Airway epithelial cell (primary cell): ENCODE measurements around the gene MRPL30. TPM values are rescaled to one million over a fixed set of nuclear protein-coding genes. Genes with fewer than 3 reads are reported as not detected.

Experiments used
- total RNA-seq: library from RNA; depleted of rRNA; stranded (reverse); fragments of >200 nt; gene quantifications from 2 replicates; pipeline ENCODE4 v1.2.3, GENCODE V29; 2015

Gene MRPL30
- 33.0 and 49.4 TPM in 2 replicates for total RNA-seq

DNA sequence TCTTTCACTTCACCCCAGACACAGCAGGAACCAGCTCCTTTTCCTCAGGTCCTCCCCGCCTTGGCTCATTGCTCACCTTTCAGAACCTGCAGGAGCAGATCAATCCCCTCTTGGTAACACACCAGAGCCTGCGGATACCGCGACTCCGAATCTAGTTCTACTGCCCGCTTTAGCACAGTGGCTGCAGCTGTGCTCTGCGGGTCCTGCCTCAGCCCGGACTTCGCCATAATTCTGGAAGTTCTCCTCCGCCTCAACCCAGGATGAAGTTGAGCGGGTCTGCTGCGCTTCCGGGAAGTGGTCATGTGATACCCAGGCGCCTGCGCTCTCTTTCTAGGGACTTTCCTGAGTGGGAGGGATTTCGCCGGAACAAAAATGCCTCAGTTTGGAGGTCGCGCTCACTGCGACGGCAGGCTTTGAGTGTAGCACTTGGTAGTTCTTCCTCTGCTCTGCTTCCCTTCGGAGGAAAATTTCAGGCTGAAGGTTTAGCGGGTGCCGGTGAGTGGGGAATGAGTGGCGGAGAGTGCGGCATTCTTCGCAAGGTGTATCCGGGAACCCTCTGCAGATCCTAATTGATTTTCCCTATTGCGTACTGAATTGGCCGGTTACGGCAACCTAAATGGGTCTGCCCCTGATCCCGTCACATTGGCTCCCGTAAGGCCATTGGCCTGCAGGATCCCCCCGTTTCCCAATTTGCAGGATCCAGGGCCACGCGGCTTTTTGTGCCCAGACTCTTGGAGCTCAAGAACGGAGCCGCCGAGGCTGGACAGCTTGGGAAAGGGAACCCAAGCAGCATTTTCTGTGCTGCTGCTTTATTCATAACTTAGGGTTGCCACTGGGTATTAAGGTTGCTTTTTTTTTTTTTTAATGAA, at the start of gene MRPL30, which contains the start of gene MITD1:
Gene MRPL30, plus strand, starts transcription at position 430 of the 869 bp plus-strand sequence. CDS start 5,020 bp downstream, outside the sequence.
Gene MITD1, minus strand, starts transcription at position 304 of the 869 bp plus-strand sequence. Its CDS starts 77 bp downstream, at position 227.

DNA sequence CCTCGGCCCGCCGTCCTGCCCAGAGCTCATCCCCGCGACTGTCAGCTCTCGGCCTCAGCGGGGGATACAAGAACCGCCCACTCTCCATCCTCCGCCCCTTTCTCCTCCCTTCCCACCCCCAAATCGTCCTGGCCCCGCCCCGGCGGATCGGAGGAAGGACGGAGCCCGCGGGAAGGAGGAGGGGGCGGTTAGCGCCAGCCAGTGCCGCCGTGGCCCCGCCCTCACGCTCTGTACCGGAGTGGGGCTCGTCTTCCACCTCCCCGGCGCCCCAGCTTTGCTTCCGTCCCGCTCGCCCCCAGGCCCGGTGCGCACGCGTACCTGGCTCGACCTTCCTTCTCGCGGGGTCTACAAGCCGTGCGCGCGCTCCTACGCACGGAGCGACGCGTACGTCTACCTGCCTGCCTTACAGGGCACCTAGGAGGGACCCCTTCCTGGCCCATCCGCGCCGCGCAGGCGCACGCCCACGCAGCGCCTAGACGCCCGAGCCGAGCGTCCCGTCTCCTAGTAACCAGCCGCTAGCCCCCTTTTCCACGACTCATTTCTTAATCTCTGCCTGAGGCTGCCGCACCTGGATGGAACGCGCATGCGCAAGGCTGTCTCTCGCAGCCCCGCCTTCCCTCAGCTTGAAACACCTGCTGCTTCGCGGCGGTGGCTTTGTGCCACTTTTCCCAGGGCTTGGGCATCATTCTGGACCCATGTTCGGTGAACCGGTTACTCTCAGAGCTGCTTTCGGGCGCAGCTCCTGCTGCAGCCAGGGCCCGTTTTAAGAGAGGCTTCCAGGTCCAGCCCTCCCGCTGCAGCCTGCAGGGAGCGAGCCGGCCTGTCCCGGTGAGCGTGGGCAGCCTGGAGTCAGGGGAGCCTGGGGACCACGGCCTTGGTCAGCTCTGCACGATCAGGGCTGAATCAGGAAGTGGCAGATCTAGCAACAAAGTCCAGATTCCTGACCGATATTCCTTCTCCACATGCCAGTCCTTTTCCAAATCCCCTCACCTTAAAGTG, 39.6 kb upstream of the MRPL30 start, which contains the start of gene C2orf15:
Gene C2orf15, plus strand, starts transcription at position 598 of the 999 bp plus-strand sequence. CDS start 8,852 bp downstream, outside the sequence.

DNA sequence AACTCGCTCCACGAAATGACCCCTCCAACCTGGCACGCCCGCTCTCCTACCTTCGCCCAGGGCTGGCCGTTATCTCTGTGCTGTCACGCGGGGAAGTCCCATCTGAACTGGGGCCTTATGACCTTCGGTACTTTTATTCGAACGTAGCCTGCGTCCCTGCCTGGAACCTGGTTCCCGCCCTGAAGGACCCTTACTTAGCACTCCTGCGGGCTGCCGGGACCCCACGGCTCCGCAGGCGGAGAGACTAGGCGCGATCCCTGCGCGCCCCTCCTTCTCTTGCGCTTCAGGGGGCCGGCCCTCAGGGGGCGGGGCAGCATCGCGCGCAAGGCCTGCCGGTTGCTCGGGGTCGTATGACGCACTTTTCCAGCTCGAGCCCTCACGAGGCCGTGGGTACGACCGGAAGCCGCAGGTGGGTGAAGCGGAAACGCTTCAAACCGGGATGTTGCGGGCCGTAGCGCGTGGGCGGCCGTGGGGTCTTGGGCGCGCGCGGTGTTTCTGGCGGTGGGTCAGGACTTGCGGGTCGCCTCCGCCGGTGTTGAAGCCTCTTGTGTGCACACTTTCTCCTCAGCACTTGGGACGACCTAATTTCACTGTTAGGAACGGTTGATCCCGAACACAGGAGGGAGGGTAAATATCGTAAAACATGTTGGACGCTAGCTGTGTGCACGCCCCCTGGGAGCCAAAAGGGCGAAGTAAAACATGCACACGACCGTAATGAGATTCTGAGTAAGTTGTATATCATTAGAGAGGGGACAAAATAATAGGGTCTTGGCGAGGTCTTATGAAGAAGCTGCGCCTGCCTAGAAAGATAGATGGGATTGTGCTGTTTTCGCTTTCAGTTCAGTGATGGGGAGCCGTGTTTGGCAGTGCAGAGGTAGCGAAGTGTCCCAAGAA, 26.1 kb upstream of the MRPL30 start, which contains the start of the genes LIPT1 and TSGA10:
Gene LIPT1, plus strand, starts transcription at position 325 of the 894 bp plus-strand sequence. CDS start 6,991 bp downstream, outside the sequence.
Gene TSGA10, minus strand, starts transcription at position 300 of the 894 bp plus-strand sequence. CDS start 45,503 bp downstream, outside the sequence.

Other genes starting within 250 kb of the MRPL30 start
- gene CRACDL, start 245.0 kb upstream of the MRPL30 start, total RNA-seq: 2.6 and 3.6 TPM in 2 replicates
- 1.5 and 1.6 TPM in 2 replicates for gene C2orf15, start 39.5 kb upstream of the MRPL30 start, total RNA-seq
- 1.3 and 4.7 TPM in 2 replicates for gene TSGA10, start 26.2 kb upstream of the MRPL30 start, total RNA-seq
- 2.0 and 4.1 TPM in 2 replicates for gene LIPT1, start 26.2 kb upstream of the MRPL30 start, total RNA-seq
- gene MITD1, start 126 bp upstream of the MRPL30 start, total RNA-seq: 27.4 and 28.1 TPM in 2 replicates
- gene LYG2, start 74.5 kb downstream of the MRPL30 start, total RNA-seq: not detected in 2 replicates
- not detected in 2 replicates for gene LYG1, start 120.0 kb downstream of the MRPL30 start, total RNA-seq
- gene TXNDC9, start 155.1 kb downstream of the MRPL30 start, total RNA-seq: 39.0 and 53.2 TPM in 2 replicates
- 26.0 and 32.0 TPM in 2 replicates for gene EIF5B, start 156.2 kb downstream of the MRPL30 start, total RNA-seq